Upper lobe of left lung (tissue), 6 donors: ENCODE data around the gene TEDC1. TPM values are rescaled to one million over a fixed set of nuclear protein-coding genes. Genes with fewer than 3 reads are reported as not detected.

Source experiments
- ATAC-seq, 2 donors: fragments of 200-7000 bp; cut with Tn5 transposase; one replicate each; pipeline ENCODE4 v1.9.1; 2022; ENCODE audit warnings: mild to moderate bottlenecking in 2 of 2, moderate library complexity in 2 of 2; ENCODE audit not compliant: low FRiP score in 2 of 2
- DNase-seq, 2 donors: peaks; one replicate each; pipeline ENCODE4 v3.0.0-alpha.2; 2019 to 2020
- H3K27ac ChIP-seq, 4 donors: fragments of 200-600 bp; sonication (generic); one replicate each; pipeline ENCODE4 v1.5.1; 2016 to 2019
- H3K27me3 ChIP-seq, 4 donors: fragments of 200-600 bp; sonication (generic); one replicate each; pipeline ENCODE4 v1.5.1; 2017 to 2019
- H3K36me3 ChIP-seq, 4 donors: fragments of 200-600 bp; sonication (generic); one replicate each; pipeline ENCODE4 v1.5.1; 2016 to 2019
- H3K4me1 ChIP-seq, 4 donors: fragments of 200-600 bp; sonication (generic); one replicate each; pipeline ENCODE4 v1.5.1; 2018 to 2019
- H3K4me3 ChIP-seq, 4 donors: fragments of 200-600 bp; sonication (generic); one replicate each; pipeline ENCODE4 v1.5.1; 2017 to 2019; ENCODE audit warnings: mild to moderate bottlenecking in 2 of 4, moderate library complexity in 1 of 4
- H3K9me3 ChIP-seq, 4 donors: fragments of 200-600 bp; sonication (generic); one replicate each; pipeline ENCODE4 v1.5.1; 2018 to 2019
- EP300 ChIP-seq, 4 donors: sonication (generic); formaldehyde crosslinking; IDR thresholded peaks; one replicate each; pipeline ENCODE4 v1.5.1; 2017; ENCODE audit warnings: antibody characterized with exemption in 4 of 4, control low read depth in 2 of 4
- POLR2A ChIP-seq, 4 donors: fragments of 450-650 bp; IDR thresholded peaks; one replicate each; pipeline ENCODE4 v1.5.1; 2016 to 2017; ENCODE audit warnings: antibody characterized with exemption in 4 of 4, mild to moderate bottlenecking in 2 of 4
- POLR2AphosphoS5 ChIP-seq, 2 donors: sonication (generic); formaldehyde crosslinking; IDR thresholded peaks; one replicate each; pipeline ENCODE4 v1.5.1; 2017; ENCODE audit warnings: antibody characterized with exemption in 2 of 2
- WGBS, 2 donors: methylation state at CpG; one replicate each; pipeline ENCODE4 v1.1.5; 2017 to 2018; 5-methylcytosine and 5-hydroxymethylcytosine counted together
- total RNA-seq, 6 donors: library from RNA; depleted of rRNA in 4 of 6; stranded (reverse); fragments of >200 nt in 4 of 6; gene quantifications; one replicate each; pipeline versions ENCODE4 v1.1.0 to v1.2.1, GENCODE V29; 2016 to 2021
- TF ChIP-seq, protein P1 (sequence below), 6 experiments: fragments of 450-650 bp in 4 of 6; fragments of 200-600 bp in 2 of 6; sonication (generic) in 2 of 6; IDR thresholded peaks; one replicate each; pipeline ENCODE4 v1.5.1; 2016 to 2019; ENCODE audit warnings: antibody characterized with exemption in 6 of 6
- donor health status: DM: no; HTN: no; CAD: no; lungs with moderate emphysema.
- donor health status: DM: no; HTN: yes; CAD: no; lungs with severe emphysema.

The TEDC1 gene
- total RNA-seq, 6 donors from 2014 or later: 13.8 to 38.5 (median 17.4) TPM

DNA sequence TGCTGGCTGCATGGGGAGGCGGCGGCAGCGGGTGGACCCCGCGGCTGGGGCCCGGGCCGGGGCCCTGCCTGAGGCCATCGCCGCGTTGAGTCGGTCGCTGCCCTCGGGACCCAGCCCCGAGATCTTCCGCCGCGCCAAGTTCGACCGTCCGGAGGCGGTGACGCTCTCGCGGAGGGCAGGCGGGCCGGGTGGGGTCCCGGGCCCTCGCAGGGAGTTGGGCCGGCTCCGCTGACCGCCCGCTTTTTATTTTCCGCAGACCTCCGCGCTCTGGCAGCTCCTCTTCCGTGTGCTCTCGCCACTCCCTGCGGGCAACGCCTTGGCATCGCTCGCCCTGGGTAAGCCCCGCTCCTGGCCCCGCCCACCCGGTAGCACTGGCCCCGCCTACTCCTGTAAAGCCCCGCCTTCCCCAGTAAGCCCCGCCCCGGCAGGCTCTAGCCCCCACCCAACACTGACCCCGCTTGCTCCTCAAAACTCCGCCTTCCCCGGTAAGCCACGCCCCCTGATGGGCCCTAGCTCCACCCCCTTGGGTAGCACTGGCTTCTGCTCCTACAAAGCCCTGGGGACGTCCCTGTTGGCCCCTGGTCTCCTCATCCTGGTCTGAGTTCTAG lies 424 bp downstream of the TEDC1 start:
- DNase-seq: peak; percentile 75 to 93
- Histone ChIP-seq H3K36me3 (peaks cover 0 to 8% (median 3%) of the 10 kb centered on the region in 4 donors), H3K4me1 (peaks cover 39 to 50% (median 45%) of the 10 kb centered on the region in 4 donors), H3K27me3 (peaks cover 0 to under 1% (median 0%) of the 10 kb centered on the region in 4 donors), H3K27ac (peak overlapping the region; percentile 88 to 98 (median 90)), H3K4me3 (peak overlapping the region; percentile 69 to 92 (median 74)), H3K9me3 (no peaks in the 10 kb centered on the region)
- WGBS, 2 donors: 1 to 2% methylated on average over 25 to 30 of the region's 53 CpGs
- peak; percentile 3 to 49 for ATAC-seq
- peak in 2 of 4 donors; percentile 29 to 65 for TF ChIP-seq POLR2A (IDR thresholded peaks at IDR 0.05)
- TF ChIP-seq, protein P1, sequence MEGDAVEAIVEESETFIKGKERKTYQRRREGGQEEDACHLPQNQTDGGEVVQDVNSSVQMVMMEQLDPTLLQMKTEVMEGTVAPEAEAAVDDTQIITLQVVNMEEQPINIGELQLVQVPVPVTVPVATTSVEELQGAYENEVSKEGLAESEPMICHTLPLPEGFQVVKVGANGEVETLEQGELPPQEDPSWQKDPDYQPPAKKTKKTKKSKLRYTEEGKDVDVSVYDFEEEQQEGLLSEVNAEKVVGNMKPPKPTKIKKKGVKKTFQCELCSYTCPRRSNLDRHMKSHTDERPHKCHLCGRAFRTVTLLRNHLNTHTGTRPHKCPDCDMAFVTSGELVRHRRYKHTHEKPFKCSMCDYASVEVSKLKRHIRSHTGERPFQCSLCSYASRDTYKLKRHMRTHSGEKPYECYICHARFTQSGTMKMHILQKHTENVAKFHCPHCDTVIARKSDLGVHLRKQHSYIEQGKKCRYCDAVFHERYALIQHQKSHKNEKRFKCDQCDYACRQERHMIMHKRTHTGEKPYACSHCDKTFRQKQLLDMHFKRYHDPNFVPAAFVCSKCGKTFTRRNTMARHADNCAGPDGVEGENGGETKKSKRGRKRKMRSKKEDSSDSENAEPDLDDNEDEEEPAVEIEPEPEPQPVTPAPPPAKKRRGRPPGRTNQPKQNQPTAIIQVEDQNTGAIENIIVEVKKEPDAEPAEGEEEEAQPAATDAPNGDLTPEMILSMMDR (IDR thresholded peaks at IDR 0.05): no peak
- TF ChIP-seq POLR2AphosphoS5 (IDR thresholded peaks at IDR 0.05): no peak

DNA sequence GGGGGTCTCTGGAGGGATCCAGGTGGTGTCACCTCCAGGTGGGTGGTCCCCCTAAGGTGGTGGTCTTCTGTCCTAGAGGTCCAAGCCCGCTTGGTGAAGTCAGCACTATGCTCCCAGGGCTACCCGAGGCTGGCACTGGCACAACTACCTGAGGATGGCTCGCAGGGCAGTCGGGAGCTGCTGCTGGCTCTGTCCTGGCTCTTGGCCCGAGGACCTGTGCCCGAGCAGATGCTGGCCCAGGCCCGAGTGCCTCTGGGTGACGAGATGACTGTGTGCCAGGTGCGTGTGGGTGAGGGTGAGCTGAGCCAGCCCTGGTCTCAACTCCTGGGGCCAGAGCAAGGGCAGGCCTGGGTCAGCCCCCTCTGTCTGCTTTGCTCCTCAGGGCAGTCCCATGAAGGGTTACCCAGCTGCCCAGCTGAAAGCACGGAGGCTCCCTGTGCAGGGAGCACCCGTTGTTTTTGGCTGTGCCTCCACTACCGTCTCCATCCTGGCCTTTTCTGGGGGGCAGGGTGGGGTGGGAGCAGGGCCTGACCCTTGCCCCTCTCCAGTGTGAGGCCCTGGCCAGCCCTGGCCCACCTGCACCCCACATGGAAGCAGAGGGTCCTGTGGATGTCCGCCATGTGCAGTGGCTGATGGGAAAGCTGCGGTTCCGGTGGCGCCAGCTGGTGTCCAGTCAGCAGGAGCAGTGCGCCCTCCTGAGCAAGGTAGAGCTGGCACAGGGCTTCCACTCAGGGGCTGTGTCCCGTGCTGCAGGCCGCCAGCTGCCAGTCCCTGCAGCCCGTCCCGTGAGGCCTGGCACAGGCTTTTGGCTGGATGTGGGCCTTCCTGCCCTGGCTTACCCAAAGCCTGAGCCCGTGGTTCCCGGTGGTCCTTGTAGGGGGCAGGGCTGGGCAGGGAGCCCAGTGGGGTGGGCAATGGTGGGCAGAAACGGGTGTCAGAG lies 1.3 kb downstream of the TEDC1 start:
- DNase-seq (peak in 1 of 2 donors; percentile 83), ATAC-seq (no peak)
- peak overlapping the region in 1 of 4 donors; percentile 88 for H3K27ac ChIP-seq
- H3K4me1 ChIP-seq: peaks cover 31 to 42% (median 36%) of the 10 kb centered on the region in 4 donors
- WGBS, 2 donors: 90% methylated on average over 2 to 24 of the region's 24 CpGs
- no peaks in the 10 kb centered on the region for H3K27me3 ChIP-seq
- H3K36me3 ChIP-seq: peaks cover 0 to 8% (median 3%) of the 10 kb centered on the region in 4 donors
- no peaks in the 10 kb centered on the region for H3K9me3 ChIP-seq
- peak overlapping the region in 1 of 4 donors; percentile 69 for H3K4me3 ChIP-seq
- TF ChIP-seq EP300 (IDR thresholded peaks at IDR 0.05) (no peak), POLR2AphosphoS5 (IDR thresholded peaks at IDR 0.05) (no peak), POLR2A (IDR thresholded peaks at IDR 0.05) (no peak)
- TF ChIP-seq, protein P1 (IDR thresholded peaks at IDR 0.05): no peak

DNA sequence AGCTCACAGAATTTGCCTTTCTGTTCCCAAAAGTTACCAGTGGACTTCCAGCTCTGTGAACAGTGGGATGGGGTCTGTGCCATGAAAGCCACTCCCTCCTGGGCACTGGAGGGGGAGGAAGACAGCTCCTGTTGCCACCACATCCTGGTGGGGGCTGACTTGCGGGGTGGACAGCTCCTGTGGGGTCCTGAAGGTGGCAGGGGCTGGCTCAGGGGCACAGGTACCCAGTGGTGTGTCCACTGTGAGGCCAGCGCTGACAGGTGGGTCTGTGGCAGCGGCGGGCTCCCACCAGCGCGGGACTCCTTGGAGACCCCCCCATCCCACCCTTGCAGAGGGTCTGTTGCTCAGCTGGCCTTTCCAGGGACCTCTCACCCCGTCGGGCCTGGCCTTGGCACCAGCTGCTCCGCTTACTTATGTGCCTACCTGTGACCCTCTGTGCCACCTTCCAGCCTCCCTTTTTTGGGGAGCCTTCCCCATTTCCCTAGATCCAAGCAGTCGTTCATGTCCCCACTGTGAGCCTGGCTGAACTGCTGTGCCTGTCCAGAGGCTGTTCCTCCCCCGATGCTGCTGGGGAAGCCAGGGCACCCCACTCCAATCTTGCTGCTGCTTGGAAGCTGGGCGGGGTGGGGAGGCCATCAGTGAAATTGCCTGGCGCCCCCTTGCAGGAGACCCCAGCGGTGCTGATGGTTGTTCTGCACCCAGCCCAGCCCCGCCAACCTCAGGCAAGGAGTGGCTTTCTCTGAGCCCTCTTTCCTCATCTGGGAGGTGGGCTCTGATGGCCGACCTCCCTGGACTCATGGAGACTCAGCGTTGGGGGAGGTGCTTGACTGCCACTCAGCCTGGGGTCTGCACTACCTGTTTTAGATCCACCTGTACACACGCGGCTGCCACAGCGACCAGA lies 2.2 kb downstream of the TEDC1 start:
- peak; percentile 19 to 79 for DNase-seq
- H3K9me3 ChIP-seq: no peaks in the 10 kb centered on the region
- no peak for TF ChIP-seq EP300 (IDR thresholded peaks at IDR 0.05)
- TF ChIP-seq, protein P1 (IDR thresholded peaks at IDR 0.05): no peak
- TF ChIP-seq POLR2A (IDR thresholded peaks at IDR 0.05): no peak
- TF ChIP-seq POLR2AphosphoS5 (IDR thresholded peaks at IDR 0.05): no peak

DNA sequence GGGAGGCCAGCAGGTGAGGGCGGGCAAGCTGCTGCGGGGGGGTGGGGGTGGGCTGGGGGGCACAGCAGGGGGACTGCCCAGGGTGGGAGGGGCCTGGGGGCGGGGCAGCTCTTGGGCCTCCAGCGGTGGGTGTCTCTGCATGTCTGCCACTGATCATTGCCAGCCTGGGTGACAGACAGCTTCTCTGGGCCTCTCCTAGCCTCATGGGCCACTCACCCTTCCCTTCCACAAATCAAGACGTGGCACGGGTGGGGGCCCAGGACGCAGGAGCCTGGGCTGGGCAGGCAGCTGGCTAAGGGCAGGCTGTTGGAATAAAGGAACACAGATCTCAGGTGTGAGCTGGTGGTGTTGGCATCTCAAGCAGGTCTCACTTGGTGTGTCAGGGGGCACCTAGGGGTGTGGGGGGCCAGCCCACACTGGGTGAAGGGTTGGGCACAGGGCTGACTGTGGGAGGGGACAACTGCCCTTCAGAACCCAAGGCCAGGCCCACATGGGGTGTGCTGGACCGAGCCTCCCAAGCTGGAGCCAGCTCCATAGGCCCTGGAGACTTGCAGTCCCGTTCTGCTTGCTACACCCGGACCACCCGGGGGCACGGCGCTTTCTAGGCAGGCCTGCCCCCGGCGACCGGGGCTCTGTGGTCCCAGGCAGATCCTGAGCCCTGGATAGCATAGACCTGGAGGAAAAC lies 3.0 kb downstream of the TEDC1 start:
- H3K9me3 ChIP-seq: no peaks in the 10 kb centered on the region
- H3K27ac ChIP-seq: no peak overlapping the region
- peaks cover 0 to 14% (median 5%) of the 10 kb centered on the region in 4 donors for H3K36me3 ChIP-seq
- WGBS, 2 donors: 92 to 100% methylated on average over 3 to 10 of the region's 16 CpGs
- TF ChIP-seq POLR2A (IDR thresholded peaks at IDR 0.05) (no peak), EP300 (IDR thresholded peaks at IDR 0.05) (no peak), POLR2AphosphoS5 (IDR thresholded peaks at IDR 0.05) (no peak)
- TF ChIP-seq, protein P1 (IDR thresholded peaks at IDR 0.05): no peak
- peaks cover 14 to 24% (median 19%) of the 10 kb centered on the region in 4 donors for H3K4me1 ChIP-seq
- ATAC-seq: no peak
- no peaks in the 10 kb centered on the region for H3K27me3 ChIP-seq
- H3K4me3 ChIP-seq: no peak overlapping the region
- DNase-seq: peak; percentile 18 to 77

More for the DNA sequence above, 2.2 kb downstream of the TEDC1 start:
- 86 to 100% methylated on average over 8 to 9 of the region's 20 CpGs for WGBS, 2 donors
- Histone ChIP-seq H3K36me3 (peaks cover 0 to 12% (median 3%) of the 10 kb centered on the region in 4 donors), H3K27me3 (no peaks in the 10 kb centered on the region), H3K4me3 (no peak overlapping the region), H3K4me1 (peaks cover 23 to 33% (median 27%) of the 10 kb centered on the region in 4 donors), H3K27ac (no peak overlapping the region)
- no peak for ATAC-seq
